ENCODE results near the gene TCF7L2. TPM values are rescaled to one million over a fixed set of nuclear protein-coding genes. Genes with fewer than 3 reads are reported as not detected.

Gene TCF7L2
- total RNA-seq, 6 experiments from 2014 or later = 14.6 to 18.1 (median 16.2) TPM

DNA sequence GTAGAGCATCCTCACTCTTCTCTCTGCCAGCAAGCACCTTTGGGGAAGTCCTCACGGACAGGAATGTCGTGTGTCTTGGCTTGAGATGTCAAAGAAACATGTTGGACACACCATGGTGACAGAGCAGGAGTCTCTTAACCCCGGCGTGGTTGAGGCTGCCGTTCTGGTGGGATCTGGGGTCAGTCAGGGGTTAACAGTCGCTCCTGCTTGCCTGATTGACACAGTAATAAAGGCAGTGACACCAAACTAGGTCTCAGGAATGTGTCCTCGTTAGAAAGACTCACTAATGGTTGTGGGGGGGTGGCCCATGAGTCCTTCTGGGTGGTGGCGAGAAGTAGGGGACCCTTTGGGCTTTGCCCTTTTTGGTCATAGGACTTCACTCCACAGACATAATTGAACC lies 69.0 kb downstream of the TCF7L2 start:
- H3K27ac Mint-ChIP-seq = no peak overlapping the region
- 0 out of 2 replicates have a peak, but pooled peaks cover 6% of the 10 kb centered on the region for H3K36me3 Mint-ChIP-seq (ENCODE audit: low read depth)
- H3K9me3 Mint-ChIP-seq = no peaks in the 10 kb centered on the region
- TF ChIP-seq, protein P1, sequence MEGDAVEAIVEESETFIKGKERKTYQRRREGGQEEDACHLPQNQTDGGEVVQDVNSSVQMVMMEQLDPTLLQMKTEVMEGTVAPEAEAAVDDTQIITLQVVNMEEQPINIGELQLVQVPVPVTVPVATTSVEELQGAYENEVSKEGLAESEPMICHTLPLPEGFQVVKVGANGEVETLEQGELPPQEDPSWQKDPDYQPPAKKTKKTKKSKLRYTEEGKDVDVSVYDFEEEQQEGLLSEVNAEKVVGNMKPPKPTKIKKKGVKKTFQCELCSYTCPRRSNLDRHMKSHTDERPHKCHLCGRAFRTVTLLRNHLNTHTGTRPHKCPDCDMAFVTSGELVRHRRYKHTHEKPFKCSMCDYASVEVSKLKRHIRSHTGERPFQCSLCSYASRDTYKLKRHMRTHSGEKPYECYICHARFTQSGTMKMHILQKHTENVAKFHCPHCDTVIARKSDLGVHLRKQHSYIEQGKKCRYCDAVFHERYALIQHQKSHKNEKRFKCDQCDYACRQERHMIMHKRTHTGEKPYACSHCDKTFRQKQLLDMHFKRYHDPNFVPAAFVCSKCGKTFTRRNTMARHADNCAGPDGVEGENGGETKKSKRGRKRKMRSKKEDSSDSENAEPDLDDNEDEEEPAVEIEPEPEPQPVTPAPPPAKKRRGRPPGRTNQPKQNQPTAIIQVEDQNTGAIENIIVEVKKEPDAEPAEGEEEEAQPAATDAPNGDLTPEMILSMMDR (IDR thresholded peaks at IDR 0.05) = no peak
- no peaks in the 10 kb centered on the region for H3K27me3 Mint-ChIP-seq (ENCODE audit: insufficient read depth)
- H3K4me3 Mint-ChIP-seq = no peak overlapping the region
- H3K4me1 Mint-ChIP-seq (ENCODE audit: low read depth) = peaks cover 39% of the 10 kb centered on the region
- DNase-seq = no peak

DNA sequence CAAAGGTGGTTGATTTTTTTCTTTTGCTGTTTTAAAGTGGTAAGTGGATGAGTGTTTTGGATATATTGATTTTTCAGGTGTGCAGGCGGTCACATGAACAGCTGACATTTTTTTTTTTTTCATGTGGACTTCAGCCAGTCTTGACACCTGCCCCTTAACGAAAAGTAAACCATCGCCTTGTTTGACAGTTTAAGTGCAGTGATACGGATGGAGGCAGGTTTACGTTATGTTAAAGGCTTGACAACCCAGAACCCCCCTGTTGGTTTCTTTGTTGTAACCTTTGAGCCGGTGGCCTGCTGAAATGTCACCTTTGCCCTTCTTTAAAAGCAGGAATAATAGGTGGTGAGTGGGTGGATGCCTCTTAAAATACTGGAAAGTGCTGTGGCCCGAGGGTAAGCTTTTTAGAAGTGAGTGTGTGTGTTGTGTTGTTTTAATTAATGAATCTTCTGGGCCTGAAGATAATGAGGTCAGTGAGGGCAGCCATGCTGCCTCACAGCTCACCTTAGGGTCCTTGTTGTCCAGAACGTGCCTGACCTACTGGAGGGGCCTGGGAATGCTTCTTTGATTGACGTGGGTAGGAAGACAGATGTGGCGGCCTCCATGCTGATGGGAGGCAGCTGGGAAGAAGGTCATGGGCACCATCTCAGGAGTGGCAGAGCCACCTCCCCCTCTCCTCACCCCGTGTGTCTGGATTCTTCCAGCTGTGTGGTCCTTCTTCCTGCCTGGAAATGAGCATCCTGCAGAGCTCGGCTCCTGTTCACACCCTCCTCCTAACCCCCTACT lies 69.8 kb downstream of the TCF7L2 start:
- H3K4me1 Mint-ChIP-seq (ENCODE audit: low read depth) = peaks cover 39% of the 10 kb centered on the region
- H3K27me3 Mint-ChIP-seq (ENCODE audit: insufficient read depth) = no peaks in the 10 kb centered on the region
- TF ChIP-seq, protein P1 (IDR thresholded peaks at IDR 0.05) = no peak
- no peak overlapping the region for H3K27ac Mint-ChIP-seq
- DNase-seq = no peak
- H3K36me3 Mint-ChIP-seq (ENCODE audit: low read depth) = 0 out of 2 replicates have a peak, but pooled peaks cover 6% of the 10 kb centered on the region
- H3K4me3 Mint-ChIP-seq = no peak overlapping the region
- H3K9me3 Mint-ChIP-seq = no peaks in the 10 kb centered on the region

DNA sequence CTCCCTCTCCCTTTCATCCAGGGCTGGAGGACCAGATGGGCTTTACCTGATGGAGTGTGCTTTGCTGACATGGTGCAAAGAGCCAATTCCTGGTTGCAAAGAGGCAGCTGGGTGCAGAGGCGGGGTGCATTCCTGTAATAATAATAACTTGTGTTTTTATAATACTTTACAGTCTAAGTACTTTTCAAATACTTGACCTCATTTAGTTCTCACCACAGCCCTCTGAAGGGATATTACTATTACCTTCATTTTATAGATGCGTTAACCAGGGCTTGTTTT lies 70.4 kb downstream of the TCF7L2 start:
- Mint-ChIP-seq H3K4me3 (no peak overlapping the region), H3K4me1 (ENCODE audit: low read depth) (peaks cover 39% of the 10 kb centered on the region), H3K27me3 (ENCODE audit: insufficient read depth) (no peaks in the 10 kb centered on the region), H3K27ac (no peak overlapping the region), H3K36me3 (ENCODE audit: low read depth) (0 out of 2 replicates have a peak, but pooled peaks cover 6% of the 10 kb centered on the region), H3K9me3 (no peaks in the 10 kb centered on the region)
- no peak for DNase-seq
- TF ChIP-seq, protein P1 (IDR thresholded peaks at IDR 0.05) = no peak

DNA sequence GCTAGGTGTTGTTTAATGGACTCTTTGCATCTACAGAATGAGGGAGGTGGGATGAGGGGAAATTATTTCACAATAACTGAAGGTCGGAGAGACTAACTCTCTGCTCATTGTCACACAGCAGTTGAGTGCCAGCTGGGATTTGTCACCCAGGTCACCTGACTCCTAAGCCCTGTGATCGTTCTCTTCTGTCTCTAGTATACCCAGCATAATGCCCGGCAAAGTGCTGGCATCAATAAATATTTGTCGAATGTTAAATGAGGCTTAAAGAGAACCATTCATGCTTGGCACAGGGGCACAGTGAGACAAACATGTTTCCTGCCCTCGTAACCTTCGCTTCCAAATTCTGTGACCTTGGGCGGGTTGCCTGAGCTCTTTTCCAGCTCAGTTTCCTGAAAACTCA lies 70.8 kb downstream of the TCF7L2 start:
- Mint-ChIP-seq H3K27ac (no peak overlapping the region), H3K9me3 (no peaks in the 10 kb centered on the region), H3K36me3 (ENCODE audit: low read depth) (0 out of 2 replicates have a peak, but pooled peaks cover 6% of the 10 kb centered on the region), H3K4me3 (no peak overlapping the region), H3K4me1 (ENCODE audit: low read depth) (peaks cover 39% of the 10 kb centered on the region), H3K27me3 (ENCODE audit: insufficient read depth) (no peaks in the 10 kb centered on the region)
- DNase-seq = no peak
- TF ChIP-seq, protein P1 (IDR thresholded peaks at IDR 0.05) = no peak

DNA sequence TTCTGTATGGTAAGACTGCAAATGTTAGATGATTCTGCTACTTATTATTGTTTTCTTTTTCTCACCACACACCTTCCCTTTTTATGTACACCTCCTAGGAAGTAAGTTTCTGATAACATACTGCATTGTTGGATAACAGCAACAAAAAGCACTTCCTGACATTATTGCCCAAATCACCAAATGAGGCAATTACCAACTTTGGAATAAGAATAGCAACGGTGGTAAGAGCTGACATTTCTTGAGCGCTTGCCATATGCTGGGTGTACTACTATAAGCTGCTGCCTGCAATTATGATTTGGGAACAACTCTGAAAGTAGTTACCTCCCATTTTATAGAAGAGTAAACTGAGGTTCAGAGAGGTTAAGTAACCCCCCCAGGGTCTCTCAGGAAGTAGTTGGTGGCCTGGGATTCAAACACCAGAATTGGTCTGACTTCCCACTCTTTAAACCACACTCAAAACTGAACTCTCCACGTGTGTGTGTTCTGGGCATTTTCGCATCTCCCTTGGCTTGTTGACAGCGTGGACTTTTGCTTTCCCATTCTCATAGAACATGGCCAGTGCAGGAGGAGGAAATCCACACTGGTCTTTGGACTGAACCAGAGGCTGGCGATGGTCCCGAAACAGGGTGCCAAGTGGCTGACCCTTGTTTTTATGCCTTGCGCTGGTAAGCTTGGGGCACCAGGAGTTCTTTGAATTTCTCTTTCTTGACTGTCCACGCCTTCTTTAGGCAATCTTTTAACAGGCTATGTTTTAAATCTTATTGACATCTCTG lies 71.4 kb downstream of the TCF7L2 start:
- H3K4me3 Mint-ChIP-seq = no peak overlapping the region
- TF ChIP-seq, protein P1 (IDR thresholded peaks at IDR 0.05) = no peak
- DNase-seq = no peak
- H3K27ac Mint-ChIP-seq = no peak overlapping the region; the same call in 1 of the 2 replicates
- H3K9me3 Mint-ChIP-seq = no peaks in the 10 kb centered on the region
- peaks cover 9% of the 10 kb centered on the region; the same call in 1 of the 2 replicates for H3K36me3 Mint-ChIP-seq (ENCODE audit: low read depth)
- 0 out of 2 replicates have a peak, but pooled peaks cover 3% of the 10 kb centered on the region for H3K27me3 Mint-ChIP-seq (ENCODE audit: insufficient read depth)
- H3K4me1 Mint-ChIP-seq (ENCODE audit: low read depth) = peaks cover 44% of the 10 kb centered on the region

All from HFFc6 (cell line).